ENCODE measurements around the gene MCTP1.
A peak's percentile ranks its signal among the peaks of the same experiment; 100 is the strongest.
"Not testable (repeated sequence)": the region's sequence is repeated elsewhere in the genome, so short reads cannot be mapped to it uniquely, and the experiment has no call there.

Gene MCTP1

DNA sequence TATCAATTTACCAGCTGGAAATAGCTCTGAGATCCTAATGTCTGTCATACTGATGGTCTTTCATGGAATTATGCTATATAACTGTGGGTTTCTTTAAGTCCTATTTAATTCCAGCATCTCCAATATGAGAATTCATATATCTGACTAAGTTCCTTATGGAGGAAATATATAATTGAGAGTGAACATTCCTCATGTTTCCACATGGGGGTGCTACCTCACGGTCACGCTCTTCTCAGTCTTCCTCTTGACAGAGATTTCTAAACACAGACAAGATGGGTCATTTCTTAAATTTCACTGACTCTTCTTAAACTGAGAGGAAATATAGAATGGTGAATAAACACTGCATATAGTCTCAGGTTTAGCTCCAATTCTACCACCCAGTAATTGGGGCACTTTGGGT lies 454.4 kb downstream of the MCTP1 start:
- TF ChIP-seq, protein P1, sequence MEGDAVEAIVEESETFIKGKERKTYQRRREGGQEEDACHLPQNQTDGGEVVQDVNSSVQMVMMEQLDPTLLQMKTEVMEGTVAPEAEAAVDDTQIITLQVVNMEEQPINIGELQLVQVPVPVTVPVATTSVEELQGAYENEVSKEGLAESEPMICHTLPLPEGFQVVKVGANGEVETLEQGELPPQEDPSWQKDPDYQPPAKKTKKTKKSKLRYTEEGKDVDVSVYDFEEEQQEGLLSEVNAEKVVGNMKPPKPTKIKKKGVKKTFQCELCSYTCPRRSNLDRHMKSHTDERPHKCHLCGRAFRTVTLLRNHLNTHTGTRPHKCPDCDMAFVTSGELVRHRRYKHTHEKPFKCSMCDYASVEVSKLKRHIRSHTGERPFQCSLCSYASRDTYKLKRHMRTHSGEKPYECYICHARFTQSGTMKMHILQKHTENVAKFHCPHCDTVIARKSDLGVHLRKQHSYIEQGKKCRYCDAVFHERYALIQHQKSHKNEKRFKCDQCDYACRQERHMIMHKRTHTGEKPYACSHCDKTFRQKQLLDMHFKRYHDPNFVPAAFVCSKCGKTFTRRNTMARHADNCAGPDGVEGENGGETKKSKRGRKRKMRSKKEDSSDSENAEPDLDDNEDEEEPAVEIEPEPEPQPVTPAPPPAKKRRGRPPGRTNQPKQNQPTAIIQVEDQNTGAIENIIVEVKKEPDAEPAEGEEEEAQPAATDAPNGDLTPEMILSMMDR (IDR thresholded peaks at IDR 0.05; ENCODE audit: low read depth, low read length, missing control alignments), result peak; percentile 21
- no peak overlapping the region for H3K4me3 ChIP-seq (ENCODE audit: low read depth, low read length)
- in situ Hi-C loops (cut with HindIII; ENCODE audit: low sequenced_read_pairs), result no loop called here
- DNase-seq (ENCODE audit: low read depth), result no peak

DNA sequence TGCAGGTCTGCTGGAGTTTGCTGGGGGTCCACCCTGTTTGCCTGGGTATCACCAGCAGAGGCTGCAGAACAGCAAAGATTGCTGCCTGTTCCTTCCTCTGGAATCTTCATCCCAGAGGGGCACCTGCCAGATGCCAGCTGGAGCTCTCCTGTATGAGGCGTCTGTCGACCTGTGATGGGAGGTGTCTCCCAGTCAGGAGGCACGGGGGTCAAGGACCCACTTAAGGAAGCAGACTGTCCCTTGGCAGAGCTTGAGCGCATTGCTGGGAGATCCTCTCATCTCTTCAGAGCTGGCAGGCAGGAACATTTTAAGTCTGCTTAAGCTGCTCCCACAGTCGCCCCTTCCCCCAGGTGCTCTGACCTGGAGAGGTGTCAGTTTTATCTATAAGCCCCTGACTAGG lies 456.7 kb downstream of the MCTP1 start:
- in situ Hi-C loops (cut with HindIII; ENCODE audit: low sequenced_read_pairs); DNase-seq (ENCODE audit: low read depth); H3K4me3 ChIP-seq (ENCODE audit: low read depth, low read length): not testable (repeated sequence)

DNA sequence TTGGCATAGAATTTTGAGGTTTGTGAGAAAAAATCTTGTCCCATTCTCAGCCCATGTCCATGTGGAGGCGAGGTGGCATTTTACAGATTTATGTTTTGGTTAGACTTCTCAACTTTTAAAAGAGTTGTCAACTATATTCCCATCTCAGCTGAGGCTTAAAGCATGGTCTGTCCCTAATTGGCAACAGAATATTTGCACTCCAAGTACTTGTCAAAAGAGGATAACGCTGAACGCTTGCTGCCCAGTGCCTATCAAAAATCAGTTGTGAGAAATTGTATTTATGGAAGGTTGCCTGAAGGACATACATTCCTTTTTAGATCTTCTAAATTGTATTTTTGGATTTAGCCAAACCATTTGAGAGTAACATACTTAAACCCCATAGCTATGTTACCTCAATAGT lies 464.4 kb downstream of the MCTP1 start:
- in situ Hi-C loops (cut with HindIII; ENCODE audit: low sequenced_read_pairs), result no loop called here
- TF ChIP-seq, protein P1 (IDR thresholded peaks at IDR 0.05; ENCODE audit: low read depth, low read length, missing control alignments), result no peak
- DNase-seq (ENCODE audit: low read depth), result no peak
- no peak overlapping the region for H3K4me3 ChIP-seq (ENCODE audit: low read depth, low read length)

DNA sequence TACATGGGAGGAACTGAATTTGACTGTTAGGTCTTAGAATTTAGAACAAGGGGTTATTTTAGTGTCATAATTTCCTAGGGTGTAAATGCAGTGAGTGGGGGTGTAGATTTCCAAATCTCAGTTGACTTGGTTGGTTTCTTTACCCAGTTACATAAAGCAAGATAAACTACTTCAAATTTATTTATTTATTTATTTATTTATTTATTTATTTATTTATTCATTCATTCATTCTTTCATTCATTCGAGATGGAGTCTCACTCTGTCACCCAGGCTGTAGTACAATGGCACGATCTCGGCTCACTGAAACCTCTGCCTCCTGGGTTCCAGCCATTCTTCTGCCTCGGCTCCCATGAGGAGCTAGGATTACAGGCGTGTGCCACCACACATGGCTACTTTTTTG lies 466.0 kb downstream of the MCTP1 start:
- no peak overlapping the region for H3K4me3 ChIP-seq (ENCODE audit: low read depth, low read length)
- DNase-seq (ENCODE audit: low read depth), result no peak
- in situ Hi-C loops (cut with HindIII; ENCODE audit: low sequenced_read_pairs), result no loop called here
- TF ChIP-seq, protein P1 (IDR thresholded peaks at IDR 0.05; ENCODE audit: low read depth, low read length, missing control alignments), result no peak

DNA sequence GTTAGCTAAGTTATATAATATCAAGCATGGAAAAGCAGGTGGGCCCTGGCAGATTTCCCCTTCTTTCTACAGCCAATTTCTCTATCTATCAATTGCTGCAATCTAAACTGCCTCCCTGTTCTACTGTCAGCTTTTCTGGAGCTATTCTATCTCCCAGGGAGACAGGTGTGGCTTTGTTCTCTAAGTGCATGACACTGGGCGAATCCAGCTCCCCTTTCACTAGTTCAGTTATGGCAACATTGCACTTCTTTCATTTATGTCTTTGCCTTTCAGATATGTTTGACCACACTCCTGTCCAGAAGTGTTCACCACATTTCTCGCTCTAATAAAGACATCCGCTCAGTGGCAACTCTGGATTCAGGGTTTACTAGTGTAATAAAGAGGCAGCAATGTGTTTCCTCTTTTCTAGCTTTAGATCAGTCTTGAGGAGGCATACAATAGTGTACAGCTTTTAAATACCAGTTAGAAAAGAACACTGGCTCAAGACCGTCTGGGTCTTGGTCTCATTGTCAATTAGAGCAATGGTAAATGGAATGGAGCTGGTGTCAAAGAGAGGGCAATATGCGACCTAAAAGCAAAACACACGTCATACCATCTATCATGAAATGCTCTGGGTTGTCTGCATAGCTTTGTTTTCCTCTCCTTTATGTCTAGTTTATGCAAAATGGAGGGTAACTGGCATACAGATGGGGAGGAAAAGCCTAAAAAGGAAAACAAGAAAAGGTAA lies 469.4 kb downstream of the MCTP1 start:
- no peak overlapping the region for H3K4me3 ChIP-seq (ENCODE audit: low read depth, low read length)
- TF ChIP-seq, protein P1 (IDR thresholded peaks at IDR 0.05; ENCODE audit: low read depth, low read length, missing control alignments), result no peak
- no peak for DNase-seq (ENCODE audit: low read depth)
- in situ Hi-C loops (cut with HindIII; ENCODE audit: low sequenced_read_pairs), result no loop called here

DNA sequence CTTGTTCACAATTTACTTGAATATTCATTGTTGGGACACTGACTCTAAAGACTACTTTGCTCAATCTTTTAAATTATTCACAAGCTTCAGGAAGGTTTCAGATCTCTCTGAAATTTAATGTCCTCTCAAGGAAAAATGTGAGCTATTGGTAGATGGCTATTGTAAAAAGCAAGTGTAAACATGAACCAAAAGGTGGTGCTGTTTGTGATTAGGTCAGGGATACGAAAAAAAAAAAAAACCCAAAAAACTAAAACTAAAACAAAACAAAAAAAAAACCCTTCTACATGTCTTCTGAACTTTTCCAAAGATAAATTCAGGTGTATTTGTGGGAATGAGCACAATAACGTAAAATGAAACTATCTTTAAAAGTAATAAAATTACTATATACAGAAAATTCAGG lies 472.7 kb downstream of the MCTP1 start:
- TF ChIP-seq, protein P1 (IDR thresholded peaks at IDR 0.05; ENCODE audit: low read depth, low read length, missing control alignments), result no peak
- in situ Hi-C loops (cut with HindIII; ENCODE audit: low sequenced_read_pairs), result no loop called here
- no peak overlapping the region for H3K4me3 ChIP-seq (ENCODE audit: low read depth, low read length)
- no peak for DNase-seq (ENCODE audit: low read depth)

DNA sequence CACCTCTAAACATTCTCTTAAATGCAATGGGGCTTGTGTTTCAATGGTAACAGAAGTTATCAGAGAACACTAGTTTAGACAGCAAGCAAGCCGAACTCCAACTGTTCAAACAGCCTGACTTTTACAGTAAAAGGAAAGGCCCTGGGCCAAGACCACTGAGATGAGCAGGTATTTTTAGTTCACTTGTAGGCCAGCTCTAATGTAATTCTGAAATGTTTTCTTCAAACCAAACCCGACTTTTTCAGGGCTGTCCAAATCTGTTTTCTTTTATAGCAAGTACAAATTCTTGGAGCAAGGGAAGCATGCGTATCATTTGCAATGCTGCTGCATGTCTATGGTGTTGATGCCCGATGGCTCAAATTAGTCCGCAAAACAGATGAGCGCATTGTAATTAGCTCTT lies 473.6 kb downstream of the MCTP1 start:
- in situ Hi-C loops (cut with HindIII; ENCODE audit: low sequenced_read_pairs), result no loop called here
- H3K4me3 ChIP-seq (ENCODE audit: low read depth, low read length), result no peak overlapping the region
- DNase-seq (ENCODE audit: low read depth), result no peak
- TF ChIP-seq, protein P1 (IDR thresholded peaks at IDR 0.05; ENCODE audit: low read depth, low read length, missing control alignments), result no peak
